ENCODE results near the gene ENTPD1. TPM values are rescaled to one million over a fixed set of nuclear protein-coding genes. Genes with fewer than 3 reads are reported as not detected.
A peak's percentile ranks its signal among the peaks of the same experiment; 100 is the strongest.

The ENTPD1 gene
- total and polyA plus RNA-seq, 10 of the 15 experiments (the other 5 are each of a cell fraction or from before 2014, with no cell fraction given) = 110 to 413 (median 161) TPM

- no peak for TF ChIP-seq PKNOX1 (IDR thresholded peaks at IDR 0.05)
- no peak for TF ChIP-seq NRF1 (conservative IDR thresholded peaks at IDR 0.05; ENCODE audit: low read depth, low read length)
- no peak for TF ChIP-seq SMAD5 (IDR thresholded peaks at IDR 0.05; ENCODE audit: low read depth)
- no peak for TF ChIP-seq BCL3 (IDR thresholded peaks at IDR 0.05; ENCODE audit: borderline replicate concordance, insufficient read depth, low read depth, low read length, poor library complexity, severe bottlenecking)
- TF ChIP-seq HDAC2 (IDR thresholded peaks at IDR 0.05) = no peak
- no peak for TF ChIP-seq ATF7 (IDR thresholded peaks at IDR 0.05; ENCODE audit: low read depth)
- TF ChIP-seq YBX1 (IDR thresholded peaks at IDR 0.05) = no peak
- no peak for TF ChIP-seq CBX5 (IDR thresholded peaks at IDR 0.05; ENCODE audit: low read depth)
- no peak for TF ChIP-seq CBX3 (IDR thresholded peaks at IDR 0.05; ENCODE audit: borderline replicate concordance, low read depth)
- TF ChIP-seq RAD21 (IDR thresholded peaks at IDR 0.05; ENCODE audit: insufficient read depth, low read depth, low read length) = no peak
Observed at GRCh38 chr10:95876756-95877155, 120.8 kb downstream of the ENTPD1 start (continued).

- POLR2A ChIA-PET = interaction anchor here (0.7 kb wide), 1 partner anchor 136 kb away, joined by 3 read pairs; no protein-coding TSS in a partner anchor
- SMC1A ChIA-PET (ENCODE audit: uncharacterized antibody, unreplicated experiment) = interaction anchor here (1.0 to 1.3 kb wide), 3 partner anchors 34 to 194 kb away, joined by 3 to 7 read pairs (median 3); partner anchors contain the start of gene TCTN3
- H3K27me3 ChIP-seq (replicated peaks in 1 of 2; ENCODE audit: control insufficient read depth in 2 of 2, insufficient read depth in 2 of 2, low read length in 1 of 2) = no peaks in the 10 kb centered on the region
- peaks cover 0 to 2% of the 10 kb centered on the region in 2 experiments; a peak in 3 of 4 replicates for H3K36me3 ChIP-seq (ENCODE audit: control insufficient read depth in 2 of 2, insufficient read depth in 2 of 2, low read length in 1 of 2)
- no peak overlapping the region for H3K9ac ChIP-seq (ENCODE audit: control insufficient read depth, insufficient read depth, low read length)
- FAIRE-seq (no peak), ATAC-seq (peak; percentile 58), DNase-seq (ENCODE audit: low read depth, low spot score) (no peak)
- H2AFZ ChIP-seq (ENCODE audit: control insufficient read depth, low read depth, low read length) = no peak overlapping the region
- RAD21 ChIA-PET (ENCODE audit: unreplicated experiment) = interaction anchor here (0.9 kb wide), 1 partner anchor 184 kb away, joined by 3 read pairs; the partner anchor contains the start of gene TCTN3
- peaks cover 10% of the 10 kb centered on the region; the same call in 2 of the 3 replicates for H3K9me3 ChIP-seq (replicated peaks; ENCODE audit: control insufficient read depth, insufficient read depth, low read length)
- no peak overlapping the region for H3K4me2 ChIP-seq (ENCODE audit: control insufficient read depth, insufficient read depth)
- in situ Hi-C loops (cut with MboI) = no loop called here
- no peaks in the 10 kb centered on the region for H3K79me2 ChIP-seq (ENCODE audit: control insufficient read depth, insufficient read depth, low read length)
- no peaks in the 10 kb centered on the region for H4K20me1 ChIP-seq (ENCODE audit: control insufficient read depth, insufficient read depth)
- BruUV-seq (replicated peaks) = no TSS peak
- H3K4me3 ChIP-seq = no peak overlapping the region
- intact Hi-C loops (cut with micrococcal nuclease; ENCODE audit: unreplicated experiment) = no loop called here
- CTCF ChIA-PET = interaction anchor here (1.0 to 1.9 kb wide), 2 partner anchors 13 to 36 kb away, joined by 3 to 4 read pairs; no protein-coding TSS in a partner anchor
- H3K4me1 ChIP-seq (ENCODE audit: control insufficient read depth, insufficient read depth, low read length) = peaks cover 16% of the 10 kb centered on the region; the same call in 1 of the 2 replicates
- H3K27ac ChIP-seq (ENCODE audit: control insufficient read depth, insufficient read depth) = no peak overlapping the region
- no peak for TF ChIP-seq ZNF24 (IDR thresholded peaks at IDR 0.05)
- TF ChIP-seq CHD1 (IDR thresholded peaks at IDR 0.05; ENCODE audit: low read depth, low read length) = no peak
- no peak for TF ChIP-seq ZZZ3 (IDR thresholded peaks at IDR 0.05; ENCODE audit: control insufficient read depth, insufficient read length, low read depth)
- peak; percentile 72; the same call in 1 of the 2 replicates for TF ChIP-seq IRF4 (IDR thresholded peaks at IDR 0.05; ENCODE audit: low read depth, low read length)
- TF ChIP-seq CTCF (IDR thresholded peaks at IDR 0.05 in 2 of 3, conservative IDR thresholded peaks at IDR 0.05 in 1 of 3; ENCODE audit: control insufficient read depth in 2 of 3, extremely low read depth in 1 of 3, insufficient read depth in 1 of 3, low read depth in 3 of 3, low read length in 3 of 3) = no peak
- no peak for TF ChIP-seq FOXK2 (IDR thresholded peaks at IDR 0.05)
- no peak for TF ChIP-seq NR2C1 (IDR thresholded peaks at IDR 0.05)
- TF ChIP-seq PKNOX1 (IDR thresholded peaks at IDR 0.05) = no peak
- no peak for TF ChIP-seq BACH1 (IDR thresholded peaks at IDR 0.05; ENCODE audit: borderline replicate concordance)
Observed at GRCh38 chr10:95877881-95878280, 121.9 kb downstream of the ENTPD1 start.
